ENCODE measurements around the gene SDHAF2.

- TF ChIP-seq EP300 (IDR thresholded peaks at IDR 0.05) (no peak), POLR2A (IDR thresholded peaks at IDR 0.05) (no peak)
- TF ChIP-seq, protein P1, sequence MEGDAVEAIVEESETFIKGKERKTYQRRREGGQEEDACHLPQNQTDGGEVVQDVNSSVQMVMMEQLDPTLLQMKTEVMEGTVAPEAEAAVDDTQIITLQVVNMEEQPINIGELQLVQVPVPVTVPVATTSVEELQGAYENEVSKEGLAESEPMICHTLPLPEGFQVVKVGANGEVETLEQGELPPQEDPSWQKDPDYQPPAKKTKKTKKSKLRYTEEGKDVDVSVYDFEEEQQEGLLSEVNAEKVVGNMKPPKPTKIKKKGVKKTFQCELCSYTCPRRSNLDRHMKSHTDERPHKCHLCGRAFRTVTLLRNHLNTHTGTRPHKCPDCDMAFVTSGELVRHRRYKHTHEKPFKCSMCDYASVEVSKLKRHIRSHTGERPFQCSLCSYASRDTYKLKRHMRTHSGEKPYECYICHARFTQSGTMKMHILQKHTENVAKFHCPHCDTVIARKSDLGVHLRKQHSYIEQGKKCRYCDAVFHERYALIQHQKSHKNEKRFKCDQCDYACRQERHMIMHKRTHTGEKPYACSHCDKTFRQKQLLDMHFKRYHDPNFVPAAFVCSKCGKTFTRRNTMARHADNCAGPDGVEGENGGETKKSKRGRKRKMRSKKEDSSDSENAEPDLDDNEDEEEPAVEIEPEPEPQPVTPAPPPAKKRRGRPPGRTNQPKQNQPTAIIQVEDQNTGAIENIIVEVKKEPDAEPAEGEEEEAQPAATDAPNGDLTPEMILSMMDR (IDR thresholded peaks at IDR 0.05) = no peak
Observed at GRCh38 chr11:61439615-61440014, 9.7 kb downstream of the SDHAF2 start.
